ENCODE data around the gene PHLDB3. TPM values are rescaled to one million over a fixed set of nuclear protein-coding genes. Genes with fewer than 3 reads are reported as not detected.

PHLDB3 gene
- total RNA-seq, 1 experiment from 2014 or later = 8.5 TPM

- Mint-ChIP-seq H3K9me3 (no peaks in the 10 kb centered on the region), H3K4me1 (peaks cover 16 to 18% of the 10 kb centered on the region in 2 experiments), H3K4me3 (peak overlapping the region; percentile 81 to 91), H3K27ac (no peak overlapping the region), H3K36me3 (ENCODE audit: insufficient read depth in 1 of 3, low read depth in 3 of 3) (no peaks in the 10 kb centered on the region; a peak in 2 of 7 replicates), H3K27me3 (ENCODE audit: low read depth) (peaks cover 48% of the 10 kb centered on the region)
- no peak overlapping the region for H4K91ac ChIP-seq (ENCODE audit: insufficient read length, low read depth, low read length)
- H2AK5ac ChIP-seq (ENCODE audit: insufficient read length, low read length) = no peak overlapping the region
- H2BK15ac ChIP-seq (ENCODE audit: low read depth, low read length) = no peak overlapping the region
- no peak overlapping the region for H2BK5ac ChIP-seq (ENCODE audit: insufficient read length, low read length)
- no peaks in the 10 kb centered on the region for H3K9me3 ChIP-seq (ENCODE audit: control insufficient read depth, low read depth, low read length)
- no CpG with 5 or more reads among the region's 7 CpGs for WGBS (ENCODE audit: extremely low coverage, insufficient read length, low lambda C conversion rate)
- DNase-seq = no peak
- H2BK12ac ChIP-seq (ENCODE audit: insufficient read length, low read depth, low read length) = no peak overlapping the region
- H2AFZ ChIP-seq (ENCODE audit: low read length) = no peak overlapping the region
- H3K14ac ChIP-seq (ENCODE audit: insufficient read depth, low read length) = no peak overlapping the region
- H3K4me2 ChIP-seq (ENCODE audit: insufficient read depth, insufficient read length, low read length) = peak overlapping the region; percentile 71
- H3K79me2 ChIP-seq (ENCODE audit: insufficient read depth, low read length) = no peaks in the 10 kb centered on the region
- no peak overlapping the region for H3K56ac ChIP-seq (ENCODE audit: insufficient read length, low read depth, low read length)
- H3K27me3 ChIP-seq (ENCODE audit: insufficient read depth, low read length) = no peaks in the 10 kb centered on the region; the same call in none of the 2 replicates
- no peak overlapping the region for H2BK120ac ChIP-seq (ENCODE audit: low read depth, low read length, poor library complexity, severe bottlenecking)
- no peaks in the 10 kb centered on the region; the same call in 1 of the 2 replicates for H3K4me1 ChIP-seq (ENCODE audit: insufficient read depth, low read length)
- H2BK20ac ChIP-seq (ENCODE audit: low read depth, low read length, poor library complexity, severe bottlenecking) = no peak overlapping the region
- H3K18ac ChIP-seq (ENCODE audit: insufficient read length, low read depth, low read length) = no peak overlapping the region
- H4K20me1 ChIP-seq (ENCODE audit: control insufficient read depth, insufficient read depth, insufficient read length) = no peaks in the 10 kb centered on the region
- H3K79me1 ChIP-seq (ENCODE audit: insufficient read depth, low read depth, low read length, poor library complexity, severe bottlenecking) = no peaks in the 10 kb centered on the region
- H3T11ph ChIP-seq (ENCODE audit: low read length) = no peak overlapping the region
- H3K23ac ChIP-seq (ENCODE audit: insufficient read length, low read depth, low read length) = no peak overlapping the region
- peaks cover 11% of the 10 kb centered on the region for H3K23me2 ChIP-seq (ENCODE audit: insufficient read length, low read depth, low read length, poor library complexity, severe bottlenecking)
- H4K8ac ChIP-seq (replicated peaks; ENCODE audit: insufficient read length, low read depth, low read length) = no peak overlapping the region
- no peak overlapping the region for H3K27ac ChIP-seq (ENCODE audit: insufficient read length, low read depth, low read length)
- TF ChIP-seq CTCF (conservative IDR thresholded peaks at IDR 0.05) = no peak
- H3K4ac ChIP-seq (ENCODE audit: low read depth, low read length) = no peak overlapping the region
- no peak overlapping the region for H4K5ac ChIP-seq (ENCODE audit: insufficient read length, low read depth, low read length)
- no peak overlapping the region for H3K9ac ChIP-seq (ENCODE audit: extremely low read depth, insufficient read length, low read length)
Observed at GRCh38 chr19:43462383-43462782, 42.2 kb downstream of the PHLDB3 start.
